HG03196 (cell line): Measurements from ENCODE around the gene DPYSL5.

Experiments
- ATAC-seq: cut with Tn5 transposase; IDR thresholded peaks from one replicate; pipeline ENCODE4 v1.9.1; 2021; ENCODE audit not compliant: unreplicated experiment

The DPYSL5 gene

GRCh38 chr2:26843041-26843440 is 4.9 kb upstream of the DPYSL5 start:
- ATAC-seq: no peak

GRCh38 chr2:26845021-26845420 is 2.9 kb upstream of the DPYSL5 start:
- no peak for ATAC-seq

GRCh38 chr2:26846334-26847306 is 1.3 kb upstream of the DPYSL5 start:
- no peak for ATAC-seq

GRCh38 chr2:26847307-26847654 is 651 bp upstream of the DPYSL5 start:
- no peak for ATAC-seq

- ATAC-seq: no peak
Measured at GRCh38 chr2:26848336-26849055, 564 bp downstream of the DPYSL5 start.

GRCh38 chr2:26849056-26849999 is 1.4 kb downstream of the DPYSL5 start:
- no peak for ATAC-seq

- ATAC-seq: no peak
Measured at GRCh38 chr2:26850000-26850431, 2.1 kb downstream of the DPYSL5 start.

GRCh38 chr2:26850505-26850904 is 2.6 kb downstream of the DPYSL5 start:
- ATAC-seq: no peak

- ATAC-seq: no peak
Measured at GRCh38 chr2:26852405-26853306, 4.7 kb downstream of the DPYSL5 start.

GRCh38 chr2:26853751-26854150 is 5.8 kb downstream of the DPYSL5 start:
- ATAC-seq: no peak

- no peak for ATAC-seq
Measured at GRCh38 chr2:26854283-26854827, 6.4 kb downstream of the DPYSL5 start.

- ATAC-seq: no peak
Measured at GRCh38 chr2:26855466-26855865, 7.5 kb downstream of the DPYSL5 start.

GRCh38 chr2:26859622-26860021 is 11.7 kb downstream of the DPYSL5 start:
- no peak for ATAC-seq

GRCh38 chr2:26860211-26860850 is 12.4 kb downstream of the DPYSL5 start:
- ATAC-seq: no peak

- ATAC-seq: no peak
Measured at GRCh38 chr2:26861610-26862224, 13.8 kb downstream of the DPYSL5 start.

GRCh38 chr2:26864226-26864625 is 16.3 kb downstream of the DPYSL5 start:
- ATAC-seq: no peak

GRCh38 chr2:26864646-26865045 is 16.7 kb downstream of the DPYSL5 start:
- no peak for ATAC-seq

- no peak for ATAC-seq
Measured at GRCh38 chr2:26870585-26871095, 22.7 kb downstream of the DPYSL5 start.
